SH-SY5Y (cell line): ENCODE results near the gene OSBPL10.

Experiments
- GATA2 ChIP-seq: IDR thresholded peaks from 2 replicates; pipeline ENCODE4 v1.6.1; 2011; ENCODE audit warnings: mild to moderate bottlenecking, low read depth, low read length
- GATA3 ChIP-seq: IDR thresholded peaks from 2 replicates; pipeline ENCODE4 v1.6.1; 2011; ENCODE audit warnings: low read depth, mild to moderate bottlenecking, low read length, moderate library complexity

- TF ChIP-seq GATA2 (no peak), GATA3 (no peak)
Measured at GRCh38 chr3:31659246-31659645, 321.8 kb downstream of the OSBPL10 start.
